Aorta (tissue), 5 donors: ENCODE measurements around the gene LDLRAD4. TPM values are rescaled to one million over a fixed set of nuclear protein-coding genes. Genes with fewer than 3 reads are reported as not detected.

Source experiments
- ATAC-seq: fragments of 200-7000 bp; cut with Tn5 transposase; one replicate; pipeline ENCODE4 v1.9.1; 2022; ENCODE audit warnings: moderate library complexity; ENCODE audit not compliant: low FRiP score
- DNase-seq, 2 donors: peaks; one replicate each; pipeline ENCODE4 v3.0.0-alpha.2; 2020
- H3K27ac ChIP-seq, 2 donors: one replicate each; pipeline ENCODE4 v1.5.1; 2013; ENCODE audit warnings: low read length in 2 of 2, mild to moderate bottlenecking in 2 of 2, moderate library complexity in 2 of 2, control low read depth in 1 of 2, inconsistent platforms in 1 of 2, low read depth in 1 of 2
- H3K27me3 ChIP-seq, 2 donors: one replicate each; pipeline ENCODE4 v1.6.1; 2013; ENCODE audit warnings: control low read depth in 1 of 2, low read length in 1 of 2, mild to moderate bottlenecking in 1 of 2, moderate library complexity in 1 of 2; ENCODE audit not compliant: insufficient read depth in 2 of 2, control insufficient read depth in 1 of 2
- H3K36me3 ChIP-seq, 2 donors: one replicate each; pipeline ENCODE4 v1.6.1; 2013; ENCODE audit warnings: control low read depth in 1 of 2, low read length in 1 of 2, mild to moderate bottlenecking in 1 of 2; ENCODE audit not compliant: insufficient read depth in 2 of 2, control insufficient read depth in 1 of 2
- H3K4me1 ChIP-seq, 2 donors: one replicate each; pipeline ENCODE4 v1.6.1; 2013; ENCODE audit warnings: low read length in 2 of 2, control low read depth in 1 of 2, mild to moderate bottlenecking in 1 of 2, moderate library complexity in 1 of 2; ENCODE audit not compliant: insufficient read depth in 2 of 2, control insufficient read depth in 1 of 2
- H3K4me3 ChIP-seq, 2 donors: one replicate each; pipeline ENCODE4 v1.5.1; 2013; ENCODE audit warnings: low read length in 2 of 2, control low read depth in 1 of 2, mild to moderate bottlenecking in 1 of 2
- H3K9me3 ChIP-seq: one replicate; pipeline ENCODE4 v1.6.1; 2013; ENCODE audit warnings: mild to moderate bottlenecking, low read length; ENCODE audit not compliant: control insufficient read depth
- WGBS, 2 donors: extraction: QIAGEN DNeasy Blood & Tissue Kit; methylation state at CpG; one replicate each; pipeline ENCODE4 v1.1.7; 2013; 5-methylcytosine and 5-hydroxymethylcytosine counted together
- intact Hi-C, 2 donors: fragments of 100-400 bp; cut with DNase I; formaldehyde crosslinking; loops; one replicate each; pipeline versions ENCODE4 v1.14.2 to v1.15.0; 2022
- polyA plus RNA-seq, 2 donors: library from polyadenylated mRNA; stranded (reverse); fragments of 200-250 nt; gene quantifications; one replicate each; pipeline ENCODE4 v1.2.3, GENCODE V29; 2013
- total RNA-seq, 2 donors: library from RNA; stranded (reverse); fragmentation: NEBNext Ultra II Directional; extraction: Animal tissue kit (Norgen Biotek cat#: 25700); gene quantifications; one replicate each; pipeline ENCODE4 v1.2.1, GENCODE V29; 2021
- donor health status: healthy with polysubstance abuse.
- donor health status: Bipolar disorder and iron deficiency.
- donor health status: DM: no; HTN: no; CAD: no.
- donor health status: DM: no; HTN: no; CAD: no.
- donor health status: DM: yes; HTN: yes; CAD: no.

The LDLRAD4 gene
- total and polyA plus RNA-seq, 4 donors: 7.0 to 112 (median 36.9) TPM

GRCh38 chr18:13450289-13451212, 232.0 kb downstream of the LDLRAD4 start:
- H3K4me3 ChIP-seq: no peak overlapping the region
- H3K27ac ChIP-seq: no peak overlapping the region
- H3K4me1 ChIP-seq: no peaks in the 10 kb centered on the region
- no peaks in the 10 kb centered on the region for H3K9me3 ChIP-seq
- H3K27me3 ChIP-seq: no peaks in the 10 kb centered on the region
- DNase-seq: no peak
- ATAC-seq: no peak
- no peaks in the 10 kb centered on the region for H3K36me3 ChIP-seq
- WGBS, 2 donors: 81 to 83% methylated on average over 10 of the region's 10 CpGs
- intact Hi-C loops: loop anchor here in 1 of 2 donors (5.0 kb wide), 1 partner anchor 42 kb away; no protein-coding TSS in a partner anchor

- no peaks in the 10 kb centered on the region for H3K27me3 ChIP-seq
Measured at GRCh38 chr18:13451213-13451540, 232.6 kb downstream of the LDLRAD4 start.

GRCh38 chr18:13451661-13452387, 233.3 kb downstream of the LDLRAD4 start:
- Histone ChIP-seq H3K36me3 (no peaks in the 10 kb centered on the region), H3K27ac (peak overlapping the region in 1 of 2 donors; percentile 75), H3K27me3 (no peaks in the 10 kb centered on the region), H3K9me3 (no peaks in the 10 kb centered on the region), H3K4me3 (no peak overlapping the region), H3K4me1 (no peaks in the 10 kb centered on the region)
- ATAC-seq (peak; percentile 3), DNase-seq (no peak)
- intact Hi-C loops: loop anchor here in 1 of 2 donors (5.0 kb wide), 1 partner anchor 40 kb away; no protein-coding TSS in a partner anchor
- WGBS, 2 donors: 44 to 52% methylated on average over 14 of the region's 14 CpGs

More at GRCh38 chr18:13451213-13451540, 232.6 kb downstream of the LDLRAD4 start:
- DNase-seq (peak in 1 of 2 donors; percentile 0), ATAC-seq (no peak)
- WGBS, 2 donors: 93 to 95% methylated on average over 3 of the region's 3 CpGs
- no peak overlapping the region for H3K4me3 ChIP-seq
- peak overlapping the region in 1 of 2 donors; percentile 10 for H3K27ac ChIP-seq
- intact Hi-C loops: loop anchor here in 1 of 2 donors (5.0 kb wide), 1 partner anchor 41 kb away; no protein-coding TSS in a partner anchor
- H3K4me1 ChIP-seq: no peaks in the 10 kb centered on the region
- H3K36me3 ChIP-seq: no peaks in the 10 kb centered on the region
- H3K9me3 ChIP-seq: no peaks in the 10 kb centered on the region

GRCh38 chr18:13452388-13452811, 233.8 kb downstream of the LDLRAD4 start:
- intact Hi-C loops: loop anchor here in 1 of 2 donors (5.0 kb wide), 1 partner anchor 40 kb away; no protein-coding TSS in a partner anchor
- no peaks in the 10 kb centered on the region for H3K9me3 ChIP-seq
- H3K27me3 ChIP-seq: no peaks in the 10 kb centered on the region
- WGBS, 2 donors: 13 to 14% methylated on average over 8 of the region's 8 CpGs
- no peaks in the 10 kb centered on the region for H3K36me3 ChIP-seq
- ATAC-seq (peak; percentile 83), DNase-seq (peak in 1 of 2 donors; percentile 80)
- peak overlapping the region in 1 of 2 donors; percentile 75 for H3K27ac ChIP-seq
- no peak overlapping the region for H3K4me3 ChIP-seq
- H3K4me1 ChIP-seq: no peaks in the 10 kb centered on the region

- no peaks in the 10 kb centered on the region for H3K27me3 ChIP-seq
- DNase-seq (peak in 1 of 2 donors; percentile 35), ATAC-seq (no peak)
- H3K4me1 ChIP-seq: no peaks in the 10 kb centered on the region
- no peaks in the 10 kb centered on the region for H3K9me3 ChIP-seq
- no peak overlapping the region for H3K4me3 ChIP-seq
- 68 to 70% methylated on average over 21 of the region's 21 CpGs for WGBS, 2 donors
- intact Hi-C loops: loop anchor here in 1 of 2 donors (5.0 kb wide), 1 partner anchor 39 kb away; no protein-coding TSS in a partner anchor
- peak overlapping the region in 1 of 2 donors; percentile 15 for H3K27ac ChIP-seq
- H3K36me3 ChIP-seq: no peaks in the 10 kb centered on the region
Measured at GRCh38 chr18:13452871-13453680, 234.5 kb downstream of the LDLRAD4 start.

GRCh38 chr18:13453714-13454113, 235.2 kb downstream of the LDLRAD4 start:
- no peak for DNase-seq
- H3K27ac ChIP-seq: no peak overlapping the region
- no peaks in the 10 kb centered on the region for H3K36me3 ChIP-seq
- H3K4me1 ChIP-seq: no peaks in the 10 kb centered on the region
- H3K27me3 ChIP-seq: no peaks in the 10 kb centered on the region
- ATAC-seq: peak; percentile 35
- no peak overlapping the region for H3K4me3 ChIP-seq
- intact Hi-C loops: loop anchor here in 1 of 2 donors (5.0 kb wide), 1 partner anchor 39 kb away; no protein-coding TSS in a partner anchor
- 52 to 57% methylated on average over 18 of the region's 18 CpGs for WGBS, 2 donors
- no peaks in the 10 kb centered on the region for H3K9me3 ChIP-seq

GRCh38 chr18:13454363-13455150, 236.0 kb downstream of the LDLRAD4 start:
- no peaks in the 10 kb centered on the region for H3K4me1 ChIP-seq
- intact Hi-C loops: loop anchor here in 1 of 2 donors (5.0 kb wide), 1 partner anchor 38 kb away; no protein-coding TSS in a partner anchor
- H3K27me3 ChIP-seq: no peaks in the 10 kb centered on the region
- DNase-seq: no peak
- no peak overlapping the region for H3K4me3 ChIP-seq
- no peaks in the 10 kb centered on the region for H3K36me3 ChIP-seq
- no peaks in the 10 kb centered on the region for H3K9me3 ChIP-seq
- ATAC-seq: no peak
- no peak overlapping the region for H3K27ac ChIP-seq
- 89 to 90% methylated on average over 12 of the region's 12 CpGs for WGBS, 2 donors
